Ovary (tissue), 3 donors: Measurements from ENCODE around the gene ARHGEF37.

Experiments used
- CTCF ChIP-seq, 3 donors: fragments of 450-650 bp in 2 of 3; fragments of 200-600 bp in 1 of 3; IDR thresholded peaks; one replicate each; pipeline versions ENCODE4 v1.5.1 to v1.8.0; 2016 to 2022; ENCODE audit warnings: antibody characterized with exemption in 3 of 3, mild to moderate bottlenecking in 1 of 3
- EP300 ChIP-seq: sonication (generic); formaldehyde crosslinking; IDR thresholded peaks from one replicate; pipeline ENCODE4 v1.6.1; 2017; ENCODE audit warnings: antibody characterized with exemption
- POLR2A ChIP-seq: fragments of 450-650 bp; IDR thresholded peaks from one replicate; pipeline ENCODE4 v1.6.1; 2017; ENCODE audit warnings: antibody characterized with exemption, mild to moderate bottlenecking, moderate library complexity
- donor health status: DM: no; HTN: no; CAD: no.

DNA sequence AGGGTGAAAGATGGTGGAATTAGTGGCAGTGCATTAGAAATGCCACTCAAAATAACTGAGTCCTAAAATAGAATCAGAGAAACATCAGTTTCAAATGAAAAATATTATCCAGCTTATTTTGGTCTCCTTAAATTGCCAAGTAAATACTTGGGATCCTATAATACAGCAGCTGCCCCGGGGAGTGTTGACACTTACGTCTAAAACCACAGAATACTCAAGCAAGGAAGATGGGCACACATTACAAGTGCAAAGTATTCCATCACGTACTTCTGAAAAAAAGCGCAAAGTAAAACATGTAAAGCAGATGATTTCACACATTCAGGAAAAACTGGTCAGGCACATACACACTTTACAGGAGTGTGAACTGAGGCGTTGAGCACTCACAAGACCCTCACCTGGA lies 2.4 kb upstream of the ARHGEF37 start:
- TF ChIP-seq POLR2A (no peak), CTCF (IDR thresholded peaks at IDR 0.05) (no peak), EP300 (no peak)
